Parathyroid adenoma (tissue), 2 donors: Measurements from ENCODE around the gene GALNT9.

Source experiments
- H2AFZ ChIP-seq: fragments of 300-600 bp; sonication (generic); one replicate; pipeline ENCODE4 v1.7.0; 2017; ENCODE audit warnings: antibody characterized with exemption, mild to moderate bottlenecking
- H3K27ac ChIP-seq: fragments of 300-600 bp; sonication (generic); one replicate; pipeline ENCODE4 v1.7.0; 2017
- H3K27me3 ChIP-seq: fragments of 300-600 bp; sonication (generic); one replicate; pipeline ENCODE4 v1.7.0; 2017; ENCODE audit warnings: low read length; ENCODE audit not compliant: control insufficient read depth, insufficient read depth
- H3K36me3 ChIP-seq: fragments of 300-600 bp; sonication (generic); one replicate; pipeline ENCODE4 v1.7.0; 2017; ENCODE audit warnings: low read length; ENCODE audit not compliant: control insufficient read depth, insufficient read depth
- H3K4me1 ChIP-seq: fragments of 300-600 bp; sonication (generic); one replicate; pipeline ENCODE4 v1.7.0; 2017; ENCODE audit warnings: control low read depth
- H3K4me2 ChIP-seq: fragments of 300-600 bp; sonication (generic); one replicate; pipeline ENCODE4 v1.7.0; 2017; ENCODE audit warnings: low read length
- H3K4me3 ChIP-seq: fragments of 300-600 bp; sonication (generic); one replicate; pipeline ENCODE4 v1.7.0; 2017; ENCODE audit warnings: low read depth, low read length
- H3K79me2 ChIP-seq: fragments of 300-600 bp; sonication (generic); one replicate; pipeline ENCODE4 v1.7.0; 2017; ENCODE audit warnings: control low read depth
- H3K9ac ChIP-seq: fragments of 300-600 bp; sonication (generic); one replicate; pipeline ENCODE4 v1.7.0; 2017; ENCODE audit warnings: mild to moderate bottlenecking
- H3K9me3 ChIP-seq: fragments of 300-600 bp; sonication (generic); one replicate; pipeline ENCODE4 v1.7.0; 2017; ENCODE audit warnings: low read length; ENCODE audit not compliant: control insufficient read depth
- CTCF ChIP-seq: fragments of 300-600 bp; sonication (generic); IDR thresholded peaks from one replicate; pipeline ENCODE4 v1.7.0; 2017; ENCODE audit warnings: antibody characterized with exemption, mild to moderate bottlenecking
- donor health status: primary hyperparathyroidism.

Gene GALNT9

GRCh38 chr12:132352896-132353800 lies 23.8 kb upstream of the GALNT9 start:
- Histone ChIP-seq H2AFZ (no peak overlapping the region), H3K9me3 (no peaks in the 10 kb centered on the region), H3K9ac (no peak overlapping the region), H3K27ac (no peak overlapping the region), H3K27me3 (no peaks in the 10 kb centered on the region), H3K4me3 (no peak overlapping the region), H3K79me2 (no peaks in the 10 kb centered on the region), H3K36me3 (no peaks in the 10 kb centered on the region), H3K4me1 (peaks cover 17% of the 10 kb centered on the region), H3K4me2 (no peak overlapping the region)
- no peak for TF ChIP-seq CTCF

- Histone ChIP-seq H3K27me3 (no peaks in the 10 kb centered on the region), H3K36me3 (no peaks in the 10 kb centered on the region), H3K4me3 (no peak overlapping the region), H3K79me2 (no peaks in the 10 kb centered on the region), H3K4me2 (no peak overlapping the region), H3K9ac (no peak overlapping the region), H3K27ac (peak overlapping the region; percentile 79), H3K4me1 (peaks cover 17% of the 10 kb centered on the region), H2AFZ (peak overlapping the region; percentile 76), H3K9me3 (no peaks in the 10 kb centered on the region)
- TF ChIP-seq CTCF = no peak
Measured at GRCh38 chr12:132351751-132352495, 22.5 kb upstream of the GALNT9 start.

- H2AFZ ChIP-seq = no peak overlapping the region
- no peak overlapping the region for H3K4me3 ChIP-seq
- no peaks in the 10 kb centered on the region for H3K27me3 ChIP-seq
- TF ChIP-seq CTCF = no peak
- no peaks in the 10 kb centered on the region for H3K9me3 ChIP-seq
- H3K9ac ChIP-seq = no peak overlapping the region
- H3K4me1 ChIP-seq = peaks cover 17% of the 10 kb centered on the region
- H3K79me2 ChIP-seq = no peaks in the 10 kb centered on the region
- no peak overlapping the region for H3K27ac ChIP-seq
- H3K36me3 ChIP-seq = no peaks in the 10 kb centered on the region
- no peak overlapping the region for H3K4me2 ChIP-seq
Measured at GRCh38 chr12:132349501-132350131, 20.2 kb upstream of the GALNT9 start.

DNA sequence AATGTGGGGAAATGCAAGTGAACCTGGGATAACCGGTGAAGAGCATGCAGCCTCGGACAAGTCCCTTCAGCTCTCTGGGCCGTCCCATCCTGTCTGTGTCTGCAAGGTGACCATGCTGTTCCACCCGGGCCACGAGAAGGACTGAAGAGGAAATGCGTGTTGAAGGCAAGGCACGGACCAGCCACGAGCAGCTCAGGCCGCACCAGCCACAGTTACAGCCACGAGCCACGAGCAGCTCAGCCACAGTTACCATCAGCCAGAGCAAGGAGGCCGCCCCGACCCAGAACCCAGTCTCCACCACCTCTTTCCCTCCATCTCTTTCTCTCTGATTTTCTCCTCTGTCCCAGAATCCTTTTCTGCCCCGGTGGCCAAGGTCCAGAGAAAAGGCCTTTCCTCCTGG lies 18.8 kb upstream of the GALNT9 start:
- no peak overlapping the region for H3K9ac ChIP-seq
- H3K79me2 ChIP-seq = no peaks in the 10 kb centered on the region
- H3K4me2 ChIP-seq = no peak overlapping the region
- peaks cover 17% of the 10 kb centered on the region for H3K4me1 ChIP-seq
- no peaks in the 10 kb centered on the region for H3K27me3 ChIP-seq
- H3K9me3 ChIP-seq = no peaks in the 10 kb centered on the region
- H3K36me3 ChIP-seq = no peaks in the 10 kb centered on the region
- TF ChIP-seq CTCF = no peak
- no peak overlapping the region for H3K4me3 ChIP-seq
- H2AFZ ChIP-seq = no peak overlapping the region
- no peak overlapping the region for H3K27ac ChIP-seq
